Activated T-cell treated with anti-CD3 and anti-CD28 coated beads, Interleukin-2, amount 50 U/mL, for 24 hours (primary cell): ENCODE measurements around the gene BRD4.
"Not testable (repeated sequence)": the region's sequence is repeated elsewhere in the genome, so short reads cannot be mapped to it uniquely, and the experiment has no call there.

Source experiments
- DNase-seq: peaks from one replicate; pipeline ENCODE4 v3.0.0-alpha.2; 2020
- H3K27ac Mint-ChIP-seq: 2 replicates; pipeline ENCODE4 v1.8.0; 2020; ENCODE audit warnings: mild to moderate bottlenecking, mixed read lengths
- H3K27me3 Mint-ChIP-seq: 2 replicates; pipeline ENCODE4 v1.8.0; 2020; ENCODE audit warnings: mixed read lengths
- H3K36me3 Mint-ChIP-seq: 2 replicates; pipeline ENCODE4 v1.8.0; 2020; ENCODE audit warnings: low read depth, mixed read lengths
- H3K4me1 Mint-ChIP-seq: 2 replicates; pipeline ENCODE4 v1.8.0; 2020; ENCODE audit warnings: low read depth, mixed read lengths
- H3K4me3 Mint-ChIP-seq: 2 replicates; pipeline ENCODE4 v1.8.0; 2020; ENCODE audit warnings: mild to moderate bottlenecking, moderate library complexity, mixed read lengths
- H3K9me3 Mint-ChIP-seq: 2 replicates; pipeline ENCODE4 v1.8.0; 2020; ENCODE audit warnings: mixed read lengths

The BRD4 gene

DNA sequence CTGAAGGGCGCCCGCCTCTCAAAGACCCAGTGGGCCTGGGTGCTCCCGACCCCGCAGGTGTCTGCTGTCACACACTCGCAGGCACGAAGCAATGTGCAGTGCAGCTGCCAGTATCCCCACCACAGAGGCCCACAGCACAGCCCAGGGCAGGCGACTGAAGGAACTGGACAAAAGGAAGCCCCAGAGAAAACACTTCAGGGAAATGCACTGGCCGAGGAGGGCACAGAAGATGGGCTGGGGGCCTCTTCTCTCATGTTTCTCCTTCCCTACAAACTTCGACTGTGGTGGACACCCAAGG is 37.2 kb upstream of the BRD4 start:
- no peaks in the 10 kb centered on the region for H3K27me3 Mint-ChIP-seq
- H3K36me3 Mint-ChIP-seq, result peaks cover 98% of the 10 kb centered on the region

DNA sequence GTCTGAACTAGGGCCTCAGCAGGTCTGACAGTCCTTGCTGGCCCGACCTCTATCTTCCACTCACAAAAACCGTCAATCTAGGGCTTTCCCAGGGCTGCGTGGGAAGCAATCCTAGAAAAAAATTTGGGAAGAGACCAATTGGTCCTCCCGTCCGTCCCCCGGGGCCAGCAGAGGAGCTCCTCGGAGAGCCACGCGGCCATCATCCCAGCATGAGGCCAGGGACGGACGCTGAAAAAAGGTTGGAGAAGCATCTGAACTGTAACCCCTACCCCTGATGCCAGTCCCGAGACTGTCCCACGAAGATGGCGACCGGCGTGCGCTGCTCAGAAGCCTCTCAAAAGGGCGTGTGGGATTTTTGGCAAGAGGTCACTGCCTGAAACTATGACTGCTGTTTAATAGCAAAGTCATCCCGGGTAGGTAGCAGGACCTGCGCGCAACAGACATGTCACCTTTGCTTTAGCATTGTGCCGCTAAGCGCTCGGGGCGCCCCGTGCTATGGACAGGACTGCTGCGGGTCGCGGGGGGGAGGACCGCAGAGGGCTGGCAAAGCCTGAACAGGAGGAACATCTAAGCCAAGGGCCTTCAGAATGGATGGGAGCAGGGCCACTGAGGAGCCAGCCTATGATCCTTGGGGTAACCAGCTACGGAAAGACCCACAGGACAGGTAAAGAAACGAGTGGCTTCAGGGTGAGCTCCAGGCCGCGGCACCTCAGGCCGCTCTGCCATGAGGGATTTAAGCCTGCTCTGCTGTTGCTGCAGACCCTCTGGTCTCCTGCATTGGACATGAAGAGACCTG is 36.7 kb upstream of the BRD4 start:
- DNase-seq, result no peak
- Mint-ChIP-seq H3K4me1 (peaks cover 16% of the 10 kb centered on the region), H3K9me3 (no peaks in the 10 kb centered on the region), H3K4me3 (no peak overlapping the region), H3K36me3 (peaks cover 95% of the 10 kb centered on the region), H3K27ac (peak overlapping the region; percentile 72), H3K27me3 (no peaks in the 10 kb centered on the region)

More for the DNA sequence above, 37.2 kb upstream of the BRD4 start:
- Mint-ChIP-seq H3K4me1 (peaks cover 16% of the 10 kb centered on the region), H3K4me3 (no peak overlapping the region), H3K9me3 (no peaks in the 10 kb centered on the region), H3K27ac (no peak overlapping the region)
- DNase-seq, result no peak

DNA sequence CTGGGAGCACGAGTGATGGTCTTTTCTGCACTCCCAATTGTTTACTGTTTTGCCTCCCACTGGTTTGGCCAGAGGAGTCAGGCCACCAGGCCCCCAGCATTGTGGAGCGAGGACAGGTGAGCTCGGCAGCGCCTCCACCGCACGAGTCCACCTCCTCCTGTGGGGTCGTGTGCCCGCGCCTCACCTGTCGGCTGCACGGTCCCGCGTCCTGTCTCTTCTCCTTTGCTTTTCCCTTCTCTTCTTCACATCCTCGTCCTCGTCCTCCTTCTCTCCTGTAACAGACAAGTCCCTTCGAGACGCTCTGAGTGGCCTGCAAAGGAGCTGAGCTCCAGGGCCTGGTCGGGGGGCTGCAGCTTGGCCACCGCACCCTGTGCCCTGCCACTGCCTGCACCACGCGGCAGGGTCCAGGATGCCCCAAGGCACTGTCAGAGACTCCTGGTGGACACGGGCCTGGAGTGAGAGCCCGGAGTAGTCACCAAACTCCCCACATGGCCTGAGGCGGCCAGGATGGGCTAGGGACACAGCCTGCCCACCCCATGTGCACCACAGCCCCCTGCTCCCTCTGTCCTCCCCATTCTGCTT is 35.8 kb upstream of the BRD4 start:
- no peak overlapping the region for H3K4me3 Mint-ChIP-seq
- DNase-seq, result no peak
- peak overlapping the region; percentile 72 for H3K27ac Mint-ChIP-seq
- no peaks in the 10 kb centered on the region for H3K27me3 Mint-ChIP-seq
- H3K4me1 Mint-ChIP-seq, result peaks cover 9% of the 10 kb centered on the region
- no peaks in the 10 kb centered on the region for H3K9me3 Mint-ChIP-seq
- H3K36me3 Mint-ChIP-seq, result peaks cover 91% of the 10 kb centered on the region

DNA sequence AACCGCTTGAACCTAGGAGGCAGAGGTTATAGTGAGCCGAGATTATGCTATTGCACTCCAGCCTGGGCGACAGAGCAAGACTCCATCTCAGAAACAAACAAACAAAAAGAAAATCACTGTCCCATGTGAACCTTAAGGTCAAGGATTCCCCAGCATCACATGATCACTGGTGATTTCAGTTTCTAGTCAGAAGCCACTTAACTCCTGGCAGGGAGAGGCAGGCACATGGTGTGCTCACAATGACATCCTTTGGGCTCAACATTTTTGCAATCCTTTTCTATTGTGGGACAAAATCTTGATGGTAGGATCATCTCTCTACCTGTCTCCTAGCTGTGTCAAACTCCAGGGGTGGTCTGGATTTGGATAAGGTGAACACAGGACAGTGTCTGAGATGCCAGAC is 35.1 kb upstream of the BRD4 start:
- Mint-ChIP-seq H3K27me3 (no peaks in the 10 kb centered on the region), H3K36me3 (peaks cover 87% of the 10 kb centered on the region), H3K4me3 (no peak overlapping the region), H3K27ac (peak overlapping the region; percentile 44), H3K9me3 (no peaks in the 10 kb centered on the region), H3K4me1 (peaks cover 4% of the 10 kb centered on the region)
- no peak for DNase-seq

DNA sequence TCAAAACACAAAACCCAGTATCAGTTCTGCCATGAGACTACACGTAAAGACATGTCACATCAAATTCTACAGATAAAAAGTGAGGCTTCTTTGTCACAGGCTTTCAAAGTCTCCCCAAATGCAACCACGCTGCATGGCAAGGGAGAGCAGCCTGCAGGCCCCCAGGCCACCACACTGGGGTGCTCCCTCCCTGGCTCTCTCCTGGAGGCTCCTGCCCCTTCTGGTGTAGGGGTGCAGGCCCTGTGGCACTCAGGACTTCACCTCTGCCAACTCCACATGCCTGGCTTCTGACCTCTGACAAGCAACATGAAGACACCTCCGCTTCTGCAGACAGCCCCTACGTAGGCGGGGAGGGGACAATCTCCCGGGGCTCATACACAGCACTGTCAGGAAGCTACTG is 32.9 kb upstream of the BRD4 start:
- Mint-ChIP-seq H3K27me3 (no peaks in the 10 kb centered on the region), H3K4me3 (no peak overlapping the region), H3K36me3 (peaks cover 86% of the 10 kb centered on the region), H3K4me1 (peaks cover 6% of the 10 kb centered on the region), H3K27ac (peak overlapping the region; percentile 26), H3K9me3 (no peaks in the 10 kb centered on the region)
- DNase-seq, result no peak

DNA sequence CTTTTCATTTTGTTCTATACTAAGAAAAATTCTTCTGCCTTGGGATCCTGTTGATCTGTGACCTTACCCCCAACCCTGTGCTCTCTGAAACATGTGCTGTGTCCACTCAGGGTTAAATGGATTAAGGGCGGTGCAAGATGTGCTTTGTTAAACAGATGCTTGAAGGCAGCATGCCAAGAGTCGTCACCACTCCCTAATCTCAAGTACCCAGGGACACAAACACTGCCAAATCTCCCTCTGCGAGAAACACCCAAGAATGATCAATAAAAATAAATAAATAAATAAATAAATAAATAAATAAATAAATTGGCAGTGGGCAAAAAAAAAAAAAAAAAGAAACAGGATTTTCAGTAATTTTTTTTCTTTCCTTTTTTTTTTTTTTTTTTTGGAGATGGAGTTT is 31.5 kb upstream of the BRD4 start:
- not testable (repeated sequence) for DNase-seq, H3K4me3 Mint-ChIP-seq, H3K4me1 Mint-ChIP-seq, H3K9me3 Mint-ChIP-seq, H3K27me3 Mint-ChIP-seq
- Mint-ChIP-seq H3K27ac (peak overlapping the region; percentile 72), H3K36me3 (peaks cover 86% of the 10 kb centered on the region)

DNA sequence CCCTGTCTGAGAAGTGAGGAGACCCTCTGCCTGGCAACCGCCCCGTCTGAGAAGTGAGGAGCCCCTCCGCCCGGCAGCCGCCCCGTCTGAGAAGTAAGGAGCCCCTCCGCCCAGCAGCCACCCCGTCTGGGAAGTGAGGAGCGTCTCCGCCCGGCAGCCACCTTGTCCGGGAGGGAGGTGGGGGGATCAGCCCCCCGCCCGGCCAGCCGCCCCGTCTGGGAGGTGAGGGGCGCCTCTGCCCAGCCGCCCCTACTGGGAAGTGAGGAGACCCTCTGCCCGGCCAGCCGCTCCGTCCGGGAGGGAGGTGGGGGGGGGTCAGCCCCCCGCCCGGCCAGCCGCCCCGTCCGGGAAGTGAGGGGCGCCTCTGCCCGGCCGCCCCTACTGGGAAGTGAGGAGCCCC is 30.7 kb upstream of the BRD4 start:
- peaks cover 86% of the 10 kb centered on the region for H3K36me3 Mint-ChIP-seq
- H3K4me3 Mint-ChIP-seq, H3K27me3 Mint-ChIP-seq, H3K27ac Mint-ChIP-seq, H3K4me1 Mint-ChIP-seq, DNase-seq, H3K9me3 Mint-ChIP-seq: not testable (repeated sequence)

DNA sequence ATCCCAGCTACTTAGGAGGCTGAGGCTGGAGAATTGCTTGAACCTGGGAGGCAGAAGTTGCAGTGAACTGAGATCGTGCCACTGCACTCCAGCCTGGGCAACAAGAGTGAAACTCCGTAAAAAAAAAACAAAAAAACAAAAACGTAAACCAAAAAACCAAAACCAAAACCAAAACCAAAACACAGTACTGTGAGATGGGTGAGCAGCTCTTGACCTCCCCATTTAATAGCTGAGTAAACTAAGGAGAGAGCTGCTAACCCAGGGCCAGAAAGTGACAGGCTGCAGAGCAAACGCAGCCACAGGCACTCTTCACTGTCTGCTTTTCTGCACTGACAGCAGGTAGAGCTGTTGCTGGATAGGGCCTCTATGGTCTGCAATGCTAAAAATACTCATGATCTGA is 27.7 kb upstream of the BRD4 start:
- H3K27ac Mint-ChIP-seq, result peak overlapping the region; percentile 47
- not testable (repeated sequence) for H3K27me3 Mint-ChIP-seq, H3K4me3 Mint-ChIP-seq

DNA sequence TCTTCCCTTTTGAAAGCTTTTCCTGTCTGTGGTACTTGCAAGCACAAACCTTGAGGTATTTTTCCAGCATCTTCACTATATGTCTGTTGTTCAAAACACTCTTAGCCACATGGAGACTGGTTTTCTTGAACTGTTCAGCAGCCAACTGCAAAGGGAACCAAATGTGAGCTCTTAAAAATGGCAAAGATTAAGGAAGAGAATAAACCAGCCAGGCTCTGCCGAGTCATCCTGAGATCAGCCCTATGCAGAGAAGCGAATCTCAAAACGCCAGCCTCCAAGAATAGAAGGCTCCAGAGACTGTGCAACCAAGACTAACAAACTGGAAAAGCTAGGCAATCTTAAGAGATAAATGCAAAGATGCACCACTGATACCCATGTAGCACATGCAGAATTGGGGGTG is 26.6 kb upstream of the BRD4 start:
- no peaks in the 10 kb centered on the region for H3K27me3 Mint-ChIP-seq
- peak overlapping the region; percentile 53 for H3K27ac Mint-ChIP-seq
- DNase-seq, result no peak
- H3K9me3 Mint-ChIP-seq, result no peaks in the 10 kb centered on the region
- peaks cover 83% of the 10 kb centered on the region for H3K36me3 Mint-ChIP-seq
- peaks cover 6% of the 10 kb centered on the region for H3K4me1 Mint-ChIP-seq
- H3K4me3 Mint-ChIP-seq, result no peak overlapping the region

More for the DNA sequence above, 27.7 kb upstream of the BRD4 start:
- H3K4me1 Mint-ChIP-seq, H3K9me3 Mint-ChIP-seq, DNase-seq: not testable (repeated sequence)
- H3K36me3 Mint-ChIP-seq, result peaks cover 79% of the 10 kb centered on the region

DNA sequence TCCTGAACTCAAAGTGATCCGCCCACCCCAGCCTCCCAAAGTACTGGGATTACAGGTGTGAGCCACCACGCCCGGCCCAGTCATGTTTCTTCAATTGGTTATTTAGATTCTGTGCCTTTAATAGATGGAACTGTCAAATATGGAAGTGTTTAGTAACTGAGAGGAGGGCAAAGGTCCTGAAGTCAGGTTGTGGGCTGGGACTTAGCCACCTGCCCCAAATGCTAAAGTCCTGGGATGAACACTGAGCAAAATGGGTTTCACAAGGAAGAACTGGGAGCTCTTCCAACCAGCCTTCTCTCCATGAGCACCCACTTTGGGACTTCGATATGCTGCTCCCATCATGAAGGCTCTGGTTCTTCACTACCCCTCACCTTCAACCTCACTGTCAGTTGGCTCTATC is 25.6 kb upstream of the BRD4 start:
- peaks cover 6% of the 10 kb centered on the region for H3K4me1 Mint-ChIP-seq
- no peaks in the 10 kb centered on the region for H3K9me3 Mint-ChIP-seq
- no peaks in the 10 kb centered on the region for H3K27me3 Mint-ChIP-seq
- peak overlapping the region; percentile 63 for H3K27ac Mint-ChIP-seq
- H3K4me3 Mint-ChIP-seq, result no peak overlapping the region
- DNase-seq, result no peak
- peaks cover 87% of the 10 kb centered on the region for H3K36me3 Mint-ChIP-seq

DNA sequence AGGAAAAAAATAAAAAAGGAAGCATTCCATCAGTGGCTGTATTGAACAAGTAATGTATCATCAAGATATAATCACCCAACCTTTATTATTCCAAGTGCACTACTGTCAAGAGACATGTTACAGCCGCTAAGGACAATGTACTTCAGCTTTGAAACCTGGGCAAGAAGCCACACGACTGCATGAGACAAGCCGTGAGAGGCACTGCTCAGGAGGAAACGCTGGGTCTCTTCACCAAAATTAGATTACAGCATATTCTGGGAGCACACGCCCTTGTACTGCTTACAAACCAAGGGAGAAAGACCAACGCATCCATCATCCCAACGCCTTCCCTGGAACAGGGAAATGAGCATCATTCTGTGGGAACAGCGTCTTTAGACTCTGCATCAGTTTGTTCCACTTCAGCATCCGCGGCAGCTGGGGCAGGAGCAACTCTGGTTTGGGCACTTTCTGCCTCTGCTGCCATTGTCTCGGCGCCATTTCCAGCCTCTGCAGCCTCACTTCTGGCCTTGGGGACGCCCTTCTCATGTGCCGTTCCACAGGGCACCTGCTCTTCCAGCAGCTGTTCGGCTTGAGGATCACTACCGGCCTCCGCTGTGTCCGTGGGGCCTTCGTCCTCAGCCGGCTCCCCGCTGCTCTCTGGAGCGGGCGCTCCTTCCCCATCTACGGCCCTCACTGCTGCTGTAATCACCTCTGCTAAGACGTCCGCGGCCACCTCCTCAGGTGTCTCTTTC is 22.4 kb upstream of the BRD4 start:
- H3K4me3 Mint-ChIP-seq, result no peak overlapping the region
- no peaks in the 10 kb centered on the region for H3K27me3 Mint-ChIP-seq
- H3K27ac Mint-ChIP-seq, result peak overlapping the region; percentile 50
- H3K9me3 Mint-ChIP-seq, result no peaks in the 10 kb centered on the region
- H3K36me3 Mint-ChIP-seq, result peaks cover 72% of the 10 kb centered on the region
- no peak for DNase-seq
- H3K4me1 Mint-ChIP-seq, result no peaks in the 10 kb centered on the region

DNA sequence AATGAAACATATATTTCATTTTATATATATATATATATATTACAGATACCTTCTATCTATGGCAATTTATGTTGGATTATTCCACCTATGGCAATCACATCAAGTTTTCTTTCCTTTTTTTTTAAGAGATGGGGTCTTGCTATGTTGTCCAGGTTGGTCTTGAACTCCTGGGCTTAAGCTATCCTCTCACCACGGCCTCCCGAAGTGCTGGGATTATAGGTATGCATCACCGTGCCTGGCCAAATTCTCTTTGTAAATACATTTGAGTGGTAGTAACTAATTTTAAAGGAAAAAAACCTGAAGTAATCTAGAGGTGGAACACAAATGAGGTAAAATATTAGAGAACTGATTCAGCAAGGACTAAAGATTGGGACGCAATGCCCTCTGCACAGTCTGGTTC is 21.6 kb upstream of the BRD4 start:
- Mint-ChIP-seq H3K27me3 (no peaks in the 10 kb centered on the region), H3K4me3 (no peak overlapping the region), H3K4me1 (no peaks in the 10 kb centered on the region), H3K36me3 (peaks cover 63% of the 10 kb centered on the region), H3K27ac (peak overlapping the region; percentile 2), H3K9me3 (no peaks in the 10 kb centered on the region)
- no peak for DNase-seq

DNA sequence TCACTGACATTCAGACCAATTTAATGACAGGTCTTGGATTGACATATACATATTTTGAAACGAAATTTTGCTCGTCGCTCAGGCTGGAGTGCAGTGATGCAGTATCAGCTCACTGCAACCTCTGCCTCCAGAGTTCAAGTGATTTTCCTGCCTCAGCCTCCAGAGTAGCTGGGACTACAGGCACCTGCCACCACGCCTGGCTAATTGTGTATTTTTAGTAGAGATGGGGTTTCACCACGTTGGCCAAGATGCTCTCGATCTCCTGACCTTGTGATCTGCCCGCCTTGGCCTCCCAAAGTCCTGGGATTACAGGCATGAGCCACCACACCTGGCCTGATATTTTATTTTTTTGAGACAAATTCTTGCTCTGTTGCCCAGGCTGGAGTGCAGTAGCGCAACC is 20.2 kb upstream of the BRD4 start:
- H3K27ac Mint-ChIP-seq, H3K9me3 Mint-ChIP-seq: not testable (repeated sequence)

DNA sequence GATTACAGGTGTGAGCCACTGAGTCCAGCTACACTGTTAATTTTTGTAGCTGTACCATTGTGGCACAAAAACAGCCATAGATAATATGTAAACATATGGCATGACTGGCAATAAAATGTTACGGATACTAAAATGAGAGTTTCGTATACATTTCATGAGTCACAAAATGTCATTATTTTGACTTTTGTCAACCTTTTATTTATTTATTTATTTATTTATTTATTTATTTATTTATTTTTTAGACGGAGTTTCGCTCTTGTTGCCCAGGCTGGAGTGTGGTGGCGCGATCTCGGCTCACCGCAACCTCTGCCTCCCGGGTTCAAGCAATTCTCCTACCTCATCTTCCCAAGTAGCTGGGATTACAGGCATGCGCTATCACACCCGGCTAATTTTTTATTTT is 9.0 kb upstream of the BRD4 start:
- H3K36me3 Mint-ChIP-seq, result peaks cover 42% of the 10 kb centered on the region
- not testable (repeated sequence) for H3K4me3 Mint-ChIP-seq, DNase-seq, H3K27me3 Mint-ChIP-seq, H3K4me1 Mint-ChIP-seq, H3K27ac Mint-ChIP-seq, H3K9me3 Mint-ChIP-seq

More for the DNA sequence above, 20.2 kb upstream of the BRD4 start:
- not testable (repeated sequence) for H3K4me1 Mint-ChIP-seq, H3K27me3 Mint-ChIP-seq, H3K4me3 Mint-ChIP-seq, DNase-seq
- peaks cover 51% of the 10 kb centered on the region for H3K36me3 Mint-ChIP-seq

DNA sequence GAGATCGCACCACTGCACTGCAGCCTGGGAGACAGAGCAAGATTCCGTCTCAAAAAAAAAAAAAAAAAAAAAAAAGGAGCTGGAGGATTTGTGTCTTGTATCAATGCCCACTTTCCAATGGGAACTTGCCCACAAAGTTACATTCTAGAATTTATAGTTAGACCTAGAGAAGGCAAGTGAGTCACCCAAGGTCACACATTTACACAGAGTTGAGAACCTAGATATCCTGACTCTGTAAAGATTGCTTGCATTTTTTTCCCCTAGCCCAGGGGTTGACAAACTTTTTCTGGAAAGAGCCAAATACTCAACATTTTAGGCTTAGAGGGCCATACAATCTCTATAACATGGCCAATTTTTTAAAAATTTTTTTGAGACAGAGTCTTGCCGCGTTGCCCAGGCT is 7.7 kb upstream of the BRD4 start:
- Mint-ChIP-seq H3K27me3 (no peaks in the 10 kb centered on the region), H3K4me3 (no peak overlapping the region), H3K36me3 (peaks cover 40% of the 10 kb centered on the region), H3K27ac (no peak overlapping the region), H3K9me3 (no peaks in the 10 kb centered on the region), H3K4me1 (peaks cover under 1% of the 10 kb centered on the region)
- no peak for DNase-seq
